GM19328 (cell line): ENCODE results near the gene DUS2.
"Not testable (repeated sequence)": the region's sequence is repeated elsewhere in the genome, so short reads cannot be mapped to it uniquely, and the experiment has no call there.

ENCODE experiments used
- ATAC-seq: cut with Tn5 transposase; IDR thresholded peaks from one replicate; pipeline ENCODE4 v1.9.1; 2021; ENCODE audit warnings: mild to moderate bottlenecking, moderate library complexity; ENCODE audit not compliant: unreplicated experiment

DUS2 gene

GRCh38 chr16:68089067-68089466 lies 66.0 kb downstream of the DUS2 start:
- no peak for ATAC-seq

GRCh38 chr16:68090130-68090529 lies 67.0 kb downstream of the DUS2 start:
- ATAC-seq, result no peak

- no peak for ATAC-seq
Observed at GRCh38 chr16:68090533-68090932, 67.4 kb downstream of the DUS2 start.

- ATAC-seq, result no peak
Observed at GRCh38 chr16:68091380-68092261, 68.5 kb downstream of the DUS2 start.

- not testable (repeated sequence) for ATAC-seq
Observed at GRCh38 chr16:68092275-68092674, 69.2 kb downstream of the DUS2 start.

GRCh38 chr16:68093816-68094613 lies 70.9 kb downstream of the DUS2 start:
- no peak for ATAC-seq

- no peak for ATAC-seq
Observed at GRCh38 chr16:68094614-68094934, 71.5 kb downstream of the DUS2 start.

GRCh38 chr16:68096491-68096890 lies 73.4 kb downstream of the DUS2 start:
- ATAC-seq, result no peak

GRCh38 chr16:68097088-68097487 lies 74.0 kb downstream of the DUS2 start:
- ATAC-seq, result no peak

- ATAC-seq, result no peak
Observed at GRCh38 chr16:68097895-68098294, 74.8 kb downstream of the DUS2 start.

GRCh38 chr16:68100488-68100887 lies 77.4 kb downstream of the DUS2 start:
- no peak for ATAC-seq

- ATAC-seq, result no peak
Observed at GRCh38 chr16:68105611-68106010, 82.5 kb downstream of the DUS2 start.

GRCh38 chr16:68107230-68107928 lies 84.3 kb downstream of the DUS2 start:
- ATAC-seq, result not testable (repeated sequence)

GRCh38 chr16:68109156-68109555 lies 86.1 kb downstream of the DUS2 start:
- ATAC-seq, result not testable (repeated sequence)

- ATAC-seq, result not testable (repeated sequence)
Observed at GRCh38 chr16:68110611-68111010, 87.5 kb downstream of the DUS2 start.

- no peak for ATAC-seq
Observed at GRCh38 chr16:68111379-68111778, 88.3 kb downstream of the DUS2 start.

- ATAC-seq, result no peak
Observed at GRCh38 chr16:68113059-68113761, 90.1 kb downstream of the DUS2 start.

- ATAC-seq, result no peak
Observed at GRCh38 chr16:68113765-68114240, 90.7 kb downstream of the DUS2 start.

GRCh38 chr16:68114939-68115338 lies 91.9 kb downstream of the DUS2 start:
- ATAC-seq, result not testable (repeated sequence)

GRCh38 chr16:68115851-68116250 lies 92.8 kb downstream of the DUS2 start:
- no peak for ATAC-seq
